Activated CD8-positive, alpha-beta memory T cell treated with anti-CD3 and anti-CD28 coated beads, Interleukin-2, amount 50 U/mL, for 1 hour (primary cell): ENCODE results near the gene GXYLT1.
"Not testable (repeated sequence)": the region's sequence is repeated elsewhere in the genome, so short reads cannot be mapped to it uniquely, and the experiment has no call there.

ENCODE experiments used
- DNase-seq: peaks from one replicate; pipeline ENCODE4 v3.0.0-alpha.2; 2020; ENCODE audit errors: extremely low read depth

The GXYLT1 gene

GRCh38 chr12:42099433-42099832 is 45.2 kb downstream of the GXYLT1 start:
- no peak for DNase-seq

GRCh38 chr12:42097971-42098370 is 46.7 kb downstream of the GXYLT1 start:
- no peak for DNase-seq

- peak; percentile 4 for DNase-seq
Measured at GRCh38 chr12:42094277-42094676, 50.4 kb downstream of the GXYLT1 start.

GRCh38 chr12:42091769-42092168 is 52.9 kb downstream of the GXYLT1 start:
- no peak for DNase-seq

GRCh38 chr12:42090899-42091298 is 53.8 kb downstream of the GXYLT1 start:
- no peak for DNase-seq

- DNase-seq = no peak
Measured at GRCh38 chr12:42086031-42086430, 58.6 kb downstream of the GXYLT1 start.

GRCh38 chr12:42085594-42085993 is 59.1 kb downstream of the GXYLT1 start:
- no peak for DNase-seq

GRCh38 chr12:42084522-42084921 is 60.2 kb downstream of the GXYLT1 start:
- no peak for DNase-seq

- DNase-seq = no peak
Measured at GRCh38 chr12:42076976-42077375, 67.7 kb downstream of the GXYLT1 start.

- DNase-seq = no peak
Measured at GRCh38 chr12:42070036-42070435, 74.6 kb downstream of the GXYLT1 start.

- DNase-seq = no peak
Measured at GRCh38 chr12:42059127-42059526, 85.5 kb downstream of the GXYLT1 start.

GRCh38 chr12:42056130-42056529 is 88.5 kb downstream of the GXYLT1 start:
- DNase-seq = no peak

- DNase-seq = no peak
Measured at GRCh38 chr12:42053456-42053855, 91.2 kb downstream of the GXYLT1 start.

- DNase-seq = not testable (repeated sequence)
Measured at GRCh38 chr12:42048980-42049379, 95.7 kb downstream of the GXYLT1 start.

- no peak for DNase-seq
Measured at GRCh38 chr12:42039577-42039976, 105.1 kb downstream of the GXYLT1 start.

GRCh38 chr12:42039176-42039575 is 105.5 kb downstream of the GXYLT1 start:
- no peak for DNase-seq

GRCh38 chr12:42031847-42032564 is 112.7 kb downstream of the GXYLT1 start:
- DNase-seq = no peak
